ENCODE results near the gene THSD7A.

THSD7A gene

GRCh38 chr7:11810043-11810625 lies 21.9 kb downstream of the THSD7A start:
- no peak for DNase-seq (ENCODE audit: low read depth in 3 of 3)

- no peak for DNase-seq (ENCODE audit: low read depth in 3 of 3)
Measured at GRCh38 chr7:11807000-11807399, 25.0 kb downstream of the THSD7A start.

GRCh38 chr7:11804621-11805020 lies 27.4 kb downstream of the THSD7A start:
- DNase-seq (ENCODE audit: low read depth in 3 of 3), result no peak

- DNase-seq (ENCODE audit: low read depth in 3 of 3), result no peak
Measured at GRCh38 chr7:11795231-11795630, 36.8 kb downstream of the THSD7A start.

- no peak for DNase-seq (ENCODE audit: low read depth in 3 of 3)
Measured at GRCh38 chr7:11792166-11792565, 39.8 kb downstream of the THSD7A start.

- no peak for DNase-seq (ENCODE audit: low read depth in 3 of 3)
Measured at GRCh38 chr7:11788568-11788967, 43.4 kb downstream of the THSD7A start.

- DNase-seq (ENCODE audit: low read depth in 3 of 3), result no peak
Measured at GRCh38 chr7:11787534-11787933, 44.5 kb downstream of the THSD7A start.

- no peak for DNase-seq (ENCODE audit: low read depth in 3 of 3)
Measured at GRCh38 chr7:11786186-11786585, 45.8 kb downstream of the THSD7A start.

GRCh38 chr7:11784769-11785536 lies 47.0 kb downstream of the THSD7A start:
- DNase-seq (ENCODE audit: low read depth in 3 of 3), result no peak

GRCh38 chr7:11779864-11780674 lies 51.9 kb downstream of the THSD7A start:
- no peak for DNase-seq (ENCODE audit: low read depth in 3 of 3)

GRCh38 chr7:11776039-11776438 lies 56.0 kb downstream of the THSD7A start:
- DNase-seq (ENCODE audit: low read depth in 3 of 3), result no peak

- DNase-seq (ENCODE audit: low read depth in 3 of 3), result no peak
Measured at GRCh38 chr7:11775401-11775800, 56.6 kb downstream of the THSD7A start.

GRCh38 chr7:11768263-11768662 lies 63.7 kb downstream of the THSD7A start:
- no peak for DNase-seq (ENCODE audit: low read depth in 3 of 3)

- DNase-seq (ENCODE audit: low read depth in 3 of 3), result no peak
Measured at GRCh38 chr7:11767148-11767547, 64.8 kb downstream of the THSD7A start.

GRCh38 chr7:11760372-11760771 lies 71.6 kb downstream of the THSD7A start:
- no peak for DNase-seq (ENCODE audit: low read depth in 3 of 3)

- DNase-seq (ENCODE audit: low read depth in 3 of 3), result no peak
Measured at GRCh38 chr7:11758627-11759111, 73.3 kb downstream of the THSD7A start.

GRCh38 chr7:11757153-11757552 lies 74.8 kb downstream of the THSD7A start:
- no peak for DNase-seq (ENCODE audit: low read depth in 3 of 3)

GRCh38 chr7:11754933-11755332 lies 77.1 kb downstream of the THSD7A start:
- no peak for DNase-seq (ENCODE audit: low read depth in 3 of 3)

GRCh38 chr7:11754123-11754522 lies 77.9 kb downstream of the THSD7A start:
- no peak for DNase-seq (ENCODE audit: low read depth in 3 of 3)

GRCh38 chr7:11753433-11753832 lies 78.6 kb downstream of the THSD7A start:
- DNase-seq (ENCODE audit: low read depth in 3 of 3), result no peak

GRCh38 chr7:11751807-11752389 lies 80.1 kb downstream of the THSD7A start:
- DNase-seq (ENCODE audit: low read depth in 3 of 3), result no peak

- no peak for DNase-seq (ENCODE audit: low read depth in 3 of 3)
Measured at GRCh38 chr7:11751315-11751714, 80.7 kb downstream of the THSD7A start.
